SK-N-SH treated with all-trans-retinoic acid at 6 μM for 48 hours (cell line): ENCODE measurements around the gene ETV4.

Experiments
- ATAC-seq: fragments of 200-7000 bp; cut with Tn5 transposase; 3 replicates; pipeline ENCODE4 v1.9.1; 2020; ENCODE audit warnings: mild to moderate bottlenecking, moderate library complexity
- ARNTL ChIP-seq: fragments of 450-650 bp; formaldehyde crosslinking; IDR thresholded peaks from 2 replicates; pipeline ENCODE4 v1.5.0; 2020; ENCODE audit warnings: low read depth, mild to moderate bottlenecking, moderate library complexity, borderline replicate concordance
- BACH2 ChIP-seq: fragments of 250-450 bp; sonication (Bioruptor Pico); IDR thresholded peaks from 2 replicates; pipeline ENCODE4 v1.9.0; 2021; ENCODE audit warnings: mild to moderate bottlenecking, borderline replicate concordance
- CSDC2 ChIP-seq: fragments of 250-450 bp; sonication (Bioruptor Pico); IDR thresholded peaks from 2 replicates; pipeline ENCODE4 v1.5.0; 2020; ENCODE audit warnings: mild to moderate bottlenecking, moderate library complexity
- ESRRG ChIP-seq: fragments of 250-450 bp; sonication (Bioruptor Pico); IDR thresholded peaks from 2 replicates; pipeline ENCODE4 v1.6.1; 2021; ENCODE audit warnings: mild to moderate bottlenecking
- GLIS3 ChIP-seq: fragments of 250-450 bp; sonication (Bioruptor Pico); IDR thresholded peaks from 2 replicates; pipeline ENCODE4 v1.5.0; 2020; ENCODE audit warnings: mild to moderate bottlenecking, moderate library complexity
- ISL1 ChIP-seq: fragments of 250-450 bp; sonication (Bioruptor Pico); IDR thresholded peaks from 2 replicates; pipeline ENCODE4 v2.1.2; 2022; ENCODE audit warnings: mild to moderate bottlenecking, moderate library complexity
- OSR1 ChIP-seq: fragments of 250-450 bp; sonication (Bioruptor Pico); IDR thresholded peaks from 2 replicates; pipeline ENCODE4 v1.8.0; 2022; ENCODE audit warnings: moderate library complexity, mild to moderate bottlenecking, inconsistent platforms
- PPARA ChIP-seq: fragments of 250-450 bp; sonication (Bioruptor Pico); IDR thresholded peaks from 2 replicates; pipeline ENCODE4 v1.5.0; 2020; ENCODE audit warnings: mild to moderate bottlenecking, borderline replicate concordance
- RARB ChIP-seq: fragments of 250-450 bp; sonication (Bioruptor Pico); IDR thresholded peaks from 2 replicates; pipeline ENCODE4 v1.8.0; 2021; ENCODE audit warnings: mild to moderate bottlenecking, moderate library complexity
- SNAI2 ChIP-seq: fragments of 250-450 bp; sonication (Bioruptor Pico); IDR thresholded peaks from 2 replicates; pipeline ENCODE4 v1.5.0; 2020; ENCODE audit warnings: mild to moderate bottlenecking, moderate library complexity
- TCF4 ChIP-seq: fragments of 250-450 bp; sonication (Bioruptor Pico); IDR thresholded peaks from 2 replicates; pipeline ENCODE4 v1.8.0; 2021; ENCODE audit warnings: mild to moderate bottlenecking, moderate library complexity, borderline replicate concordance
- TOX ChIP-seq: fragments of 250-450 bp; sonication (Bioruptor Pico); IDR thresholded peaks from 2 replicates; pipeline ENCODE4 v1.8.0; 2021; ENCODE audit warnings: mild to moderate bottlenecking, moderate library complexity, borderline replicate concordance
- ZC3H10 ChIP-seq: fragments of 250-450 bp; sonication (Bioruptor Pico); IDR thresholded peaks from 2 replicates; pipeline ENCODE4 v1.5.1; 2021; ENCODE audit warnings: mild to moderate bottlenecking, moderate library complexity
- ZFP3 ChIP-seq: fragments of 250-450 bp; sonication (Bioruptor Pico); IDR thresholded peaks from 2 replicates; pipeline ENCODE4 v1.5.0; 2020; ENCODE audit warnings: mild to moderate bottlenecking, moderate library complexity
- ZNF565 ChIP-seq: fragments of 450-650 bp; formaldehyde crosslinking; conservative IDR thresholded peaks from 2 replicates; pipeline ENCODE4 v1.5.0; 2020; ENCODE audit warnings: low read depth, mild to moderate bottlenecking, moderate library complexity
- ZNF70 ChIP-seq: fragments of 450-650 bp; formaldehyde crosslinking; IDR thresholded peaks from 2 replicates; pipeline ENCODE4 v1.5.0; 2020; ENCODE audit warnings: mild to moderate bottlenecking, moderate library complexity
- ZNF8 ChIP-seq: fragments of 450-650 bp; formaldehyde crosslinking; IDR thresholded peaks from 2 replicates; pipeline ENCODE4 v1.5.0; 2020; ENCODE audit warnings: mild to moderate bottlenecking, moderate library complexity
- TF ChIP-seq, protein P1 (sequence below): fragments of 250-450 bp; sonication (Bioruptor Pico); IDR thresholded peaks from 2 replicates; pipeline ENCODE4 v1.8.0; 2020; ENCODE audit warnings: mild to moderate bottlenecking, moderate library complexity, borderline replicate concordance
- TF ChIP-seq, protein P2 (sequence below): fragments of 250-450 bp; sonication (Bioruptor Pico); IDR thresholded peaks from 2 replicates; pipeline ENCODE4 v1.5.1; 2021; ENCODE audit warnings: mild to moderate bottlenecking, moderate library complexity
- TF ChIP-seq, protein P3 (sequence below): fragments of 250-450 bp; sonication (Bioruptor Pico); IDR thresholded peaks from 2 replicates; pipeline ENCODE4 v1.8.0; 2021; ENCODE audit warnings: low read depth, mild to moderate bottlenecking, moderate library complexity, borderline replicate concordance
- TF ChIP-seq, protein P4 (sequence below): fragments of 250-450 bp; sonication (Bioruptor Pico); IDR thresholded peaks from 2 replicates; pipeline ENCODE4 v1.5.0; 2020; ENCODE audit warnings: mild to moderate bottlenecking, moderate library complexity
- TF ChIP-seq, protein P5 (sequence below): fragments of 250-450 bp; sonication (Bioruptor Pico); IDR thresholded peaks from 2 replicates; pipeline ENCODE4 v1.5.1; 2020; ENCODE audit warnings: low read depth, mild to moderate bottlenecking, moderate library complexity

ETV4 gene

DNA sequence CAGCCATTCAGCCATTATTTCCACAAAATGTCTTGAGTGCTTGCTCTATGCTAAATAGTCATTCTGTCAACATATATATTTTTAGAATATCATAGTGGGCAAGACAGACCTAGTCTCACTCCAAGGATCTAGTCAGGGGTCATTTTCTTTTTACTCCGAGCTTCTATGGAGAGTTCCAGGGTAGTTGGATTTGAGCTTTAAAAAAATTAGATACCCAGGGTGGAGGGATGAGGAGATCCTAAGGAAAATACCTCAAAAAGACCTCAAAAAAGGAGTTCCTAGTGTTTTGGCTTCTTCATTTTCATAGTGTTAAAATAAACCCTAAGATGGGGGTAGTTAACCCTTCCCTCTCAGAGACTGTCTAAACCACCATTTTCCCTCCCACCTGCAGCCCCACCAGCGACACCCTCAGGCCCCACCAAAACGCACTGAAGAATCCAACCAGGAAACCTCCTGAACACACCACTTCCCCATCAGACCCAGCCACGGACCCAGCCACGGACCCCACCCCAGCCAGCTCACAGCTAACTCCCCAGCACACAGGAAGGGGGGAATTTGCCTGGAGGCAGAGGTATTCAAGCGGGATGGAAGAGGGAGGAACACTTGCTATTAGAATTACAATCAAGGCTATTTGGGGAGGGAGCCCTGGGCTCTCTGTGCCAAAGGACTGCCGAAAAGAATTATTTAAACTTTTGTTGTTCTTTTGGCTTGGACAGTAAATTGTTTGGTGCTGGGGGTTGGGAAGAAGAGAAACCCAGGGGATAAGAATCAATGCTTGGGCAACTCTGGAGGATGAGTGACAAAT is 2.2 kb downstream of the ETV4 start:
- ATAC-seq, result no peak
- no peak for TF ChIP-seq ZNF565 (CRISPR knock-in tag)
- no peak for TF ChIP-seq ZFP3 (CRISPR knock-in tag)
- TF ChIP-seq RARB, result no peak
- TF ChIP-seq ISL1, result no peak
- TF ChIP-seq, protein P1, sequence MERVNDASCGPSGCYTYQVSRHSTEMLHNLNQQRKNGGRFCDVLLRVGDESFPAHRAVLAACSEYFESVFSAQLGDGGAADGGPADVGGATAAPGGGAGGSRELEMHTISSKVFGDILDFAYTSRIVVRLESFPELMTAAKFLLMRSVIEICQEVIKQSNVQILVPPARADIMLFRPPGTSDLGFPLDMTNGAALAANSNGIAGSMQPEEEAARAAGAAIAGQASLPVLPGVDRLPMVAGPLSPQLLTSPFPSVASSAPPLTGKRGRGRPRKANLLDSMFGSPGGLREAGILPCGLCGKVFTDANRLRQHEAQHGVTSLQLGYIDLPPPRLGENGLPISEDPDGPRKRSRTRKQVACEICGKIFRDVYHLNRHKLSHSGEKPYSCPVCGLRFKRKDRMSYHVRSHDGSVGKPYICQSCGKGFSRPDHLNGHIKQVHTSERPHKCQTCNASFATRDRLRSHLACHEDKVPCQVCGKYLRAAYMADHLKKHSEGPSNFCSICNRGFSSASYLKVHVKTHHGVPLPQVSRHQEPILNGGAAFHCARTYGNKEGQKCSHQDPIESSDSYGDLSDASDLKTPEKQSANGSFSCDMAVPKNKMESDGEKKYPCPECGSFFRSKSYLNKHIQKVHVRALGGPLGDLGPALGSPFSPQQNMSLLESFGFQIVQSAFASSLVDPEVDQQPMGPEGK (CRISPR knock-in tag), result no peak
- no peak for TF ChIP-seq ARNTL (CRISPR knock-in tag)
- TF ChIP-seq CSDC2, result no peak
- TF ChIP-seq BACH2 (CRISPR knock-in tag), result no peak
- no peak for TF ChIP-seq PPARA
- TF ChIP-seq SNAI2, result no peak
- TF ChIP-seq, protein P2, sequence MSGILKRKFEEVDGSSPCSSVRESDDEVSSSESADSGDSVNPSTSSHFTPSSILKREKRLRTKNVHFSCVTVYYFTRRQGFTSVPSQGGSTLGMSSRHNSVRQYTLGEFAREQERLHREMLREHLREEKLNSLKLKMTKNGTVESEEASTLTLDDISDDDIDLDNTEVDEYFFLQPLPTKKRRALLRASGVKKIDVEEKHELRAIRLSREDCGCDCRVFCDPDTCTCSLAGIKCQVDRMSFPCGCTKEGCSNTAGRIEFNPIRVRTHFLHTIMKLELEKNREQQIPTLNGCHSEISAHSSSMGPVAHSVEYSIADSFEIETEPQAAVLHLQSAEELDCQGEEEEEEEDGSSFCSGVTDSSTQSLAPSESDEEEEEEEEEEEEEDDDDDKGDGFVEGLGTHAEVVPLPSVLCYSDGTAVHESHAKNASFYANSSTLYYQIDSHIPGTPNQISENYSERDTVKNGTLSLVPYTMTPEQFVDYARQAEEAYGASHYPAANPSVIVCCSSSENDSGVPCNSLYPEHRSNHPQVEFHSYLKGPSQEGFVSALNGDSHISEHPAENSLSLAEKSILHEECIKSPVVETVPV (CRISPR knock-in tag), result no peak
- no peak for TF ChIP-seq OSR1 (CRISPR knock-in tag)
- no peak for TF ChIP-seq ZNF70 (CRISPR knock-in tag)
- no peak for TF ChIP-seq ZC3H10
- TF ChIP-seq ZNF8, result no peak
- TF ChIP-seq, protein P3, sequence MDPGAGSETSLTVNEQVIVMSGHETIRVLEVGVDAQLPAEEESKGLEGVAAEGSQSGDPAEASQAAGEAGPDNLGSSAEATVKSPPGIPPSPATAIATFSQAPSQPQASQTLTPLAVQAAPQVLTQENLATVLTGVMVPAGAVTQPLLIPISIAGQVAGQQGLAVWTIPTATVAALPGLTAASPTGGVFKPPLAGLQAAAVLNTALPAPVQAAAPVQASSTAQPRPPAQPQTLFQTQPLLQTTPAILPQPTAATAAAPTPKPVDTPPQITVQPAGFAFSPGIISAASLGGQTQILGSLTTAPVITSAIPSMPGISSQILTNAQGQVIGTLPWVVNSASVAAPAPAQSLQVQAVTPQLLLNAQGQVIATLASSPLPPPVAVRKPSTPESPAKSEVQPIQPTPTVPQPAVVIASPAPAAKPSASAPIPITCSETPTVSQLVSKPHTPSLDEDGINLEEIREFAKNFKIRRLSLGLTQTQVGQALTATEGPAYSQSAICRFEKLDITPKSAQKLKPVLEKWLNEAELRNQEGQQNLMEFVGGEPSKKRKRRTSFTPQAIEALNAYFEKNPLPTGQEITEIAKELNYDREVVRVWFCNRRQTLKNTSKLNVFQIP, result no peak
- no peak for TF ChIP-seq GLIS3 (CRISPR knock-in tag)
- no peak for TF ChIP-seq ESRRG (CRISPR knock-in tag)
- no peak for TF ChIP-seq TOX (CRISPR knock-in tag)
- no peak for TF ChIP-seq TCF4 (CRISPR knock-in tag)

DNA sequence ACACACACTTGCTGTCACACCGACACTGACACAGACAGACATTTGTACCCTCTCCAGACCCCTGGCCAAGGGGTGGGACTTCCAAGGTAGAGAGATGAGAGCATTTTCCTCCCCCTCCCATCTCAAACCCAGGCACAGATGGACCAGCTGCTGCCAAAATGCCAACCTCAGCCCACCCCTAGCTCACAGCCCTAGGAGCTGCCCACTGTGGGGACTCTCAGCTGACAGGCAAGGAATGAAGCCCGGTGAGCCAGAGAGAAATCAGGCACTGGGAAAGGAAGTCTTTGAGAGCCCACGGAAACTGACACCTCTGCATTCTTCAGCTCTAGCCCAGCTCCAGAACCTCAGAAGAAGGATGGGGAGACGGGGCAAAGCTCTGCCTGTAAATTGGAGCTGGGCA is 2.8 kb downstream of the ETV4 start:
- ATAC-seq, result no peak

More for the DNA sequence above, 2.8 kb downstream of the ETV4 start:
- TF ChIP-seq BACH2 (CRISPR knock-in tag) (no peak), ZNF565 (CRISPR knock-in tag) (no peak), ZC3H10 (no peak), PPARA (no peak), ZNF8 (no peak), SNAI2 (no peak), TCF4 (CRISPR knock-in tag) (no peak), ZNF70 (CRISPR knock-in tag) (no peak)
- TF ChIP-seq, protein P4, sequence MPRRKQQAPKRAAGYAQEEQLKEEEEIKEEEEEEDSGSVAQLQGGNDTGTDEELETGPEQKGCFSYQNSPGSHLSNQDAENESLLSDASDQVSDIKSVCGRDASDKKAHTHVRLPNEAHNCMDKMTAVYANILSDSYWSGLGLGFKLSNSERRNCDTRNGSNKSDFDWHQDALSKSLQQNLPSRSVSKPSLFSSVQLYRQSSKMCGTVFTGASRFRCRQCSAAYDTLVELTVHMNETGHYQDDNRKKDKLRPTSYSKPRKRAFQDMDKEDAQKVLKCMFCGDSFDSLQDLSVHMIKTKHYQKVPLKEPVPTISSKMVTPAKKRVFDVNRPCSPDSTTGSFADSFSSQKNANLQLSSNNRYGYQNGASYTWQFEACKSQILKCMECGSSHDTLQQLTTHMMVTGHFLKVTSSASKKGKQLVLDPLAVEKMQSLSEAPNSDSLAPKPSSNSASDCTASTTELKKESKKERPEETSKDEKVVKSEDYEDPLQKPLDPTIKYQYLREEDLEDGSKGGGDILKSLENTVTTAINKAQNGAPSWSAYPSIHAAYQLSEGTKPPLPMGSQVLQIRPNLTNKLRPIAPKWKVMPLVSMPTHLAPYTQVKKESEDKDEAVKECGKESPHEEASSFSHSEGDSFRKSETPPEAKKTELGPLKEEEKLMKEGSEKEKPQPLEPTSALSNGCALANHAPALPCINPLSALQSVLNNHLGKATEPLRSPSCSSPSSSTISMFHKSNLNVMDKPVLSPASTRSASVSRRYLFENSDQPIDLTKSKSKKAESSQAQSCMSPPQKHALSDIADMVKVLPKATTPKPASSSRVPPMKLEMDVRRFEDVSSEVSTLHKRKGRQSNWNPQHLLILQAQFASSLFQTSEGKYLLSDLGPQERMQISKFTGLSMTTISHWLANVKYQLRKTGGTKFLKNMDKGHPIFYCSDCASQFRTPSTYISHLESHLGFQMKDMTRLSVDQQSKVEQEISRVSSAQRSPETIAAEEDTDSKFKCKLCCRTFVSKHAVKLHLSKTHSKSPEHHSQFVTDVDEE (CRISPR knock-in tag), result no peak
- TF ChIP-seq, protein P2 (CRISPR knock-in tag), result no peak
- TF ChIP-seq, protein P5, sequence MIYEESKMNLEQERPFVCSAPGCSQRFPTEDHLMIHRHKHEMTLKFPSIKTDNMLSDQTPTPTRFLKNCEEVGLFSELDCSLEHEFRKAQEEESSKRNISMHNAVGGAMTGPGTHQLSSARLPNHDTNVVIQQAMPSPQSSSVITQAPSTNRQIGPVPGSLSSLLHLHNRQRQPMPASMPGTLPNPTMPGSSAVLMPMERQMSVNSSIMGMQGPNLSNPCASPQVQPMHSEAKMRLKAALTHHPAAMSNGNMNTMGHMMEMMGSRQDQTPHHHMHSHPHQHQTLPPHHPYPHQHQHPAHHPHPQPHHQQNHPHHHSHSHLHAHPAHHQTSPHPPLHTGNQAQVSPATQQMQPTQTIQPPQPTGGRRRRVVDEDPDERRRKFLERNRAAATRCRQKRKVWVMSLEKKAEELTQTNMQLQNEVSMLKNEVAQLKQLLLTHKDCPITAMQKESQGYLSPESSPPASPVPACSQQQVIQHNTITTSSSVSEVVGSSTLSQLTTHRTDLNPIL, result no peak
